ENCODE results near the gene MBIP.

Gene MBIP

GRCh38 chr14:36270191-36270590 is 50.2 kb downstream of the MBIP start:
- in situ Hi-C loops (cut with MboI; ENCODE audit: low sequenced_read_pairs), result no loop called here

- in situ Hi-C loops (cut with MboI; ENCODE audit: low sequenced_read_pairs), result no loop called here
Measured at GRCh38 chr14:36268121-36268520, 52.3 kb downstream of the MBIP start.

- in situ Hi-C loops (cut with MboI; ENCODE audit: low sequenced_read_pairs), result no loop called here
Measured at GRCh38 chr14:36264595-36264994, 55.8 kb downstream of the MBIP start.

GRCh38 chr14:36264107-36264506 is 56.3 kb downstream of the MBIP start:
- in situ Hi-C loops (cut with MboI; ENCODE audit: low sequenced_read_pairs), result no loop called here

GRCh38 chr14:36260970-36261640 is 59.3 kb downstream of the MBIP start:
- in situ Hi-C loops (cut with MboI; ENCODE audit: low sequenced_read_pairs), result no loop called here

- in situ Hi-C loops (cut with MboI; ENCODE audit: low sequenced_read_pairs), result no loop called here
Measured at GRCh38 chr14:36258241-36258640, 62.2 kb downstream of the MBIP start.

GRCh38 chr14:36256126-36256801 is 64.2 kb downstream of the MBIP start:
- in situ Hi-C loops (cut with MboI; ENCODE audit: low sequenced_read_pairs), result no loop called here

- in situ Hi-C loops (cut with MboI; ENCODE audit: low sequenced_read_pairs), result no loop called here
Measured at GRCh38 chr14:36254020-36254624, 66.3 kb downstream of the MBIP start.

Measured in hTERT RPE-1 (cell line).